Mucosa of rectum (tissue), 2 donors: ENCODE results near the gene HS1BP3.

ENCODE experiments used
- H3K27ac ChIP-seq, 2 donors: one replicate each; pipeline ENCODE4 v1.7.0; 2013; ENCODE audit warnings: inconsistent platforms in 2 of 2, low read depth in 2 of 2, low read length in 2 of 2
- H3K27me3 ChIP-seq, 2 donors: one replicate each; pipeline ENCODE4 v1.7.0; 2013; ENCODE audit warnings: low read length in 2 of 2; ENCODE audit not compliant: control insufficient read depth in 2 of 2, insufficient read depth in 2 of 2
- H3K36me3 ChIP-seq, 2 donors: one replicate each; pipeline ENCODE4 v1.7.0; 2013; ENCODE audit warnings: low read length in 2 of 2; ENCODE audit not compliant: control insufficient read depth in 2 of 2, insufficient read depth in 2 of 2
- H3K4me1 ChIP-seq, 2 donors: one replicate each; pipeline ENCODE4 v1.7.0; 2013; ENCODE audit warnings: low read length in 2 of 2, mild to moderate bottlenecking in 1 of 2; ENCODE audit not compliant: control insufficient read depth in 2 of 2, insufficient read depth in 2 of 2
- H3K4me3 ChIP-seq, 2 donors: one replicate each; pipeline ENCODE4 v1.7.0; 2013; ENCODE audit warnings: low read length in 2 of 2
- H3K9ac ChIP-seq, 2 donors: one replicate each; pipeline ENCODE4 v1.7.0; 2013; ENCODE audit warnings: low read length in 2 of 2, low read depth in 1 of 2, mild to moderate bottlenecking in 1 of 2
- H3K9me3 ChIP-seq, 2 donors: one replicate each; pipeline ENCODE4 v1.7.0; 2013; ENCODE audit warnings: low read length in 2 of 2; ENCODE audit not compliant: control insufficient read depth in 2 of 2
- donor health status: healthy.
- donor health status: Normal muscosa, but diverticular disease.

The HS1BP3 gene

DNA sequence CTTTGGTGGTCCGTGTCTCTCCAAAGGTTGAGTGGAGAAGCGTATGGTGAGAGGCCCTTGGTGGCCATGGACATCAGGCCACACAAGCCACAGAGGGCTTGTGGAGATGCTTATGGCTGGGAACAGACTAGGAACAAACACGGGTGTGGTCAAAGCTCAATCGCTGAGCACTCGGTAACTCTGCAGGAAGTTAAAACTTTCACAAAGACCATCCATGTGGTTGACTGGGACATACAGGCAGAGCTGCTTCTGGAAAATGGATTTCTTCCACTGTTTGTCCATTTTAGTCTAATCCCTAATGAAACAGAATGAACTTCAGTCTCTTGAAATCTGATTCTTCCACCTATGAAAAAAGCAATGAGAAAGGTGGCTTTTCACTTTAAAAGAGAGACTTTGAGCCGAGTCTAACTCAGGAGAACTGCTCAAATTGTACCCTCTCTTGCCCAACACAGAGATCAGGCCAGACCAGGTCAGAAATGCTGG, 33.7 kb upstream of the HS1BP3 start:
- Histone ChIP-seq H3K27ac (no peak overlapping the region), H3K4me3 (no peak overlapping the region), H3K27me3 (no peaks in the 10 kb centered on the region), H3K4me1 (no peaks in the 10 kb centered on the region), H3K9me3 (no peaks in the 10 kb centered on the region), H3K9ac (no peak overlapping the region), H3K36me3 (peaks cover 14 to 19% of the 10 kb centered on the region in 2 donors)

DNA sequence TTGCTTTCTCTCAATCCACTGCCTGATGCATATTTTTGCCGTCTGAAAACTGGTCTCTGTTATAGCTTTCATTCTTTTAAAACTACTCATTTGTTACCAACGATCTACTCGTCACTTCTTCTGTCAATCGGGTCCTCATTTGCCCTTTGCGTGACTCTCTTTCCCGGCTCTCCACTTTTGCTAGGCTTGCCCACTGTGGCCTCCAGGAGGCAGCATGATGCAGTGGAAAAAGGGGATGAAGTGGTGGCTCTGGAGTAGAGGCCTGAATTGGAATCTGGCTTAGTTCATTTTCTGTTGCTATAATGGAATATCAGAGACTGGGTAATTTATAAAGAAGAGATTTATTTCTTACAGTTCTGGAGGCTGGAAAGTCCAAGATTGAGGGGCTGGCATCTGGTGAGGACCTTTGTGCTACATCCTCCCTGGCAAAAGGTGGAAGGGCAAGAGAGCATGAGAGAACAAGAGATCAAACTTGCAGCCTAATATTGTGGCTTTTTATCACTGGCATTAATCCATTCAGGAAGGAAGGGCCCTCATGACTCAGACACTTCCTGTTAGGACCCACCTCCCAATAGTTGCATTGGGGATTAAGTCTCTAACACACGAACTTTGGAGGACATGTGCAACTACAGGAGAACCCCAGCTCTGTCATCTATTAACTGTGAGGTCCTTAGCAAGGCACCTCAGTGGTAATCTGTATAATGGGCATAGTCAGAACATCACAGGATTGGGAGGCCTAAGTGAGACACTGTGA, 31.4 kb upstream of the HS1BP3 start:
- H3K4me1 ChIP-seq, result no peaks in the 10 kb centered on the region
- H3K36me3 ChIP-seq, result peaks cover 14 to 17% of the 10 kb centered on the region in 2 donors
- no peaks in the 10 kb centered on the region for H3K9me3 ChIP-seq
- no peak overlapping the region for H3K4me3 ChIP-seq
- no peaks in the 10 kb centered on the region for H3K27me3 ChIP-seq
- H3K9ac ChIP-seq, result no peak overlapping the region
- H3K27ac ChIP-seq, result no peak overlapping the region

DNA sequence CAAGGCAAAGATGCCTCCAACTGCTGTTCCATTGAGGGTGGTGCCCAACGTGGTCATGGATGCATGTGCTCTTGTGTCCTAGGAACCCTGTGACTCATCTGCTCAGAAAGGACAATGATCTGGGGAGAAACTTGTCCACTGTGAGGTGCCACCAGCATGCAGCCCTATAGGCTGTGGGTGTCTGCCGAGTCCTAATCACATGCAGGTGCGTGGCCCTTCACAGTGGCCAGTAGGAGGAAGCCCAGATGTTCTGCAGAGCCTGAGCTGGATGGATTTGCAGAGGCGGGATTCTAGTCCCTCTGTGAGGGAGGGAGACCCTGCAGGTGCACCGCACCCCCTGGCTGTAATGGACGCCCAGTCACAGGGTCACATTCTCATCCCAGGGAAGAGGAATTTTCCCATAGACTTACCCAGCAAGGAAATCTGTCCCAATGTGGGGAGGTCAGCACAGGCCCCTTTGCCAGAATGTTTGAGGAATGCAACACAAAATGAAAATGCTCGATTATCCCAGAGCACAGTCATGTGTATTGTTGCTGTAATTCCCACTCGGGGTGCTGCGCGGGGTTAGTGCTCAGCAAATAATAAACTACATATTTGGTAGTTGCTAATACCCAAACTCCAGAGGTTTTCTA, 30.0 kb upstream of the HS1BP3 start:
- no peak overlapping the region for H3K27ac ChIP-seq
- peaks cover 4 to 8% of the 10 kb centered on the region in 2 donors for H3K36me3 ChIP-seq
- no peaks in the 10 kb centered on the region for H3K27me3 ChIP-seq
- H3K4me3 ChIP-seq, result no peak overlapping the region
- H3K4me1 ChIP-seq, result peaks cover 8% of the 10 kb centered on the region in 2 donors
- no peaks in the 10 kb centered on the region for H3K9me3 ChIP-seq
- H3K9ac ChIP-seq, result no peak overlapping the region

DNA sequence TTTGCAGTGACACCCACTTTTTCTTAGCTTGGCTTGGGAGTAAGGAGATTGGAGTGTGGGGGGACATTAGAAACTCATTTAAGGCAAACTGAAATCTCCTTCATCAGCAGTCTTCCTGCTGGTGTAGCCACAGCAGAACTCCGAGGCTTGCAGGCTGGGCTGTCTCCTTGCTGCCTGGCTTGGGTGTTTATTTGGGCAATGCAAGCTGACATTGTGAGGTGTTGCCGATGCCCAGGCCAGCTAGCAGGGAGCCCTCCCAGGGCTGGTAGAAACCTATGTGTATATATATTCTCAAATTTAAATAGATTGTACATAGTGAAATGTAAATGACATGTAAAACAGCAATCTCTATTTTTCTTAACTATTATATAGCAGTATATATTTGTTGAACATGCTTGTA, 27.9 kb upstream of the HS1BP3 start:
- H3K4me3 ChIP-seq, result no peak overlapping the region
- peaks cover 12 to 15% of the 10 kb centered on the region in 2 donors for H3K4me1 ChIP-seq
- H3K9ac ChIP-seq, result no peak overlapping the region
- H3K27ac ChIP-seq, result no peak overlapping the region
- no peaks in the 10 kb centered on the region for H3K9me3 ChIP-seq
- H3K36me3 ChIP-seq, result peaks cover 4% of the 10 kb centered on the region in 2 donors
- H3K27me3 ChIP-seq, result peaks cover 0 to 2% of the 10 kb centered on the region in 2 donors

DNA sequence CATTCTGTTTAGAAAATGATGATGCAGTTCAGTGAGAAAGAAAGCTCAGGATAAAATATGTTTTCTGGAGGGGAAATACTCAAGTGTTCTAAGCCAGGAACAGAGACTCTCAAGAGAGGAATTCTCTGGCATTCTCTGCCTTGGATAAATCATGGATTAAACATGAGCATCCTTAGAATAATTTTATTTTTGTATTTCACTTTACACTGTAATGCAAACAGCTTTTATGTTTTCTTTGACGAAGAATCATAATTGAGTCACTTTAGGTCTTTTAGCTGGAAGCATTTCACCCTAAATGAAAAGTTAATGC, 27.1 kb upstream of the HS1BP3 start:
- no peak overlapping the region for H3K27ac ChIP-seq
- H3K9ac ChIP-seq, result no peak overlapping the region
- H3K4me1 ChIP-seq, result peaks cover 12 to 15% of the 10 kb centered on the region in 2 donors
- H3K27me3 ChIP-seq, result peaks cover under 1 to 5% of the 10 kb centered on the region in 2 donors
- H3K4me3 ChIP-seq, result no peak overlapping the region
- peaks cover 4% of the 10 kb centered on the region in 2 donors for H3K36me3 ChIP-seq
- no peaks in the 10 kb centered on the region for H3K9me3 ChIP-seq

DNA sequence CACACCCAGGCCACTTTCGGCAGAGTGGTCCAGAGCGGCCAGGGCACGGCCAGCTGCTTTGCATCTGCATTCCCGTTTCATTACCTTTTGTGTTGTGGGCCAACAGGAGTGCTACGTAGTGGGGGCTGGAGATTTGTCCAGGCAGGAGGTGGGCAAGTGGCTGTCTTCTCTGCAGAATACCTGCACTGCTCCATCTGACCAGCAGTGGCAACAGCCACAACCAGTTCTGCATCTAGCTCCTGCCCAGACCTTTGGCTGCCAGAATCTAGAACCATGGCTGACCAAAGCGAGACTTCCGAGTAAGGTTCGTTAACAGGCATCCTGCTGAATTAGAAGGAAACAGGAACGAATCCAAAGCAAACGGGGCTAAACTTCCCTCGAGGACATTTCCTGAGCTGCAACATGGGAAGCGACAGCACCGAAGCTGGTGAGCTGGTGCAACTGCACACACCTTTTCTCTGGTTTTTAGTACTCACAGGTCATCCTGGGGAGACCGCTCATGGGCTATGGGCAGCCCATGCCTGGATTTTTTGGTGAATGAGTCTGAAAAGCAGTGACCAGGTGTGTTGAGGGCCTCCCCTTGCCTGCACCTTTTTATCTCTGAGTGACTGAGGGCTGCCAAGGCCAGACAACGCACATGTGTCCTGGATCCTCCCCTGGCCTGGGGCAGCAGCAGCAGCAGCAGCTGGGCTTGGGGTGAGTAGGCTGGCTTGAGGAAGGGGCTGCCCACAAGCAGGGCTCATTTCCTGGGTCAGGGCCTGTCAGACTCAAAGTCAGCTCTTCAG, 26.6 kb upstream of the HS1BP3 start:
- no peak overlapping the region for H3K27ac ChIP-seq
- no peak overlapping the region for H3K4me3 ChIP-seq
- H3K4me1 ChIP-seq, result peaks cover 12 to 15% of the 10 kb centered on the region in 2 donors
- H3K9ac ChIP-seq, result no peak overlapping the region
- peaks cover 6 to 10% of the 10 kb centered on the region in 2 donors for H3K27me3 ChIP-seq
- H3K9me3 ChIP-seq, result no peaks in the 10 kb centered on the region
- H3K36me3 ChIP-seq, result peaks cover under 1 to 4% of the 10 kb centered on the region in 2 donors

DNA sequence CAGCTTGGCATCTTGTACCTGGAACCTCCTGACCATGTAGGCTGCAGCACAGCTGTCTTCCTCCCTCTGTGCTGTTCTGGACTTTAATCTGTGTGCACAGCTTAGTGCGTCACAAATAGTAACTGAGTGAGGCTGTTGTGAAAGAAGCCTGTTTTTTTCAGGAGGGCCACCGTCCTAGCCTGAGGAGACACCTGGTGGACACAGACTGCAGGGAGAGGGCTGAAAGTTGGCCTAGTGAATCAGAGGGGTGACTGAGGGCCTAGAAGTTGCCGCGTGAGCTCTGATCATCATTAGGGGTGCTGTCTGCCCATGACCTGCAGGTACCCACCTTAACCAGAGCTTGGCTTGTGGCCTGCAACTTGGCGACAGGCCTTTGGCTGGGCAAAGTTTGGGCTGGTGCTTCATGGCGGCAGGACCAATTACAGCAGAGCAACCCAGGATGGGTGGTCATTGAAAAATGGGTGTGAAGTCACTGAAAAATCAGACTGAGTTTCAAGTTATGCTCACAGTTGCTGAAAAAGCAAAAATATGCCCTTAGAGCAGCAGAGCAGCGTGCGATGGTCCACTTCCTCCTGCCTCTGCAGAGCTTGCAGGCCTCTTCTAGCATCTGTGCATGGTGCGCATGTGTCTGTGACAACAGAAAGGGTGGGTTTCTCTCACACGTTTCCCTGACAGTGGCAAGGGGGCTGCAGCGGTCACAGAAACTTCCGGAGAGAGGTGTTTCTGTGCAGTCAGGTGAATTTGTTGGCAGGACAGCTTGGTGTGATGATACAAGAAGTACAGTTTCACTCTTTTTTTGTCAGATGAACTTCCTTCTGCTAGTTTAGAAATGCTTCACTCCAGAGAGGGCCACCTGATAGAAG, 25.7 kb upstream of the HS1BP3 start:
- H3K4me3 ChIP-seq, result no peak overlapping the region
- H3K9me3 ChIP-seq, result no peaks in the 10 kb centered on the region
- peaks cover 0 to 4% of the 10 kb centered on the region in 2 donors for H3K36me3 ChIP-seq
- peaks cover 13 to 20% of the 10 kb centered on the region in 2 donors for H3K27me3 ChIP-seq
- peak overlapping the region; percentile 37 to 46 for H3K27ac ChIP-seq
- H3K4me1 ChIP-seq, result peaks cover 12 to 15% of the 10 kb centered on the region in 2 donors
- H3K9ac ChIP-seq, result no peak overlapping the region

DNA sequence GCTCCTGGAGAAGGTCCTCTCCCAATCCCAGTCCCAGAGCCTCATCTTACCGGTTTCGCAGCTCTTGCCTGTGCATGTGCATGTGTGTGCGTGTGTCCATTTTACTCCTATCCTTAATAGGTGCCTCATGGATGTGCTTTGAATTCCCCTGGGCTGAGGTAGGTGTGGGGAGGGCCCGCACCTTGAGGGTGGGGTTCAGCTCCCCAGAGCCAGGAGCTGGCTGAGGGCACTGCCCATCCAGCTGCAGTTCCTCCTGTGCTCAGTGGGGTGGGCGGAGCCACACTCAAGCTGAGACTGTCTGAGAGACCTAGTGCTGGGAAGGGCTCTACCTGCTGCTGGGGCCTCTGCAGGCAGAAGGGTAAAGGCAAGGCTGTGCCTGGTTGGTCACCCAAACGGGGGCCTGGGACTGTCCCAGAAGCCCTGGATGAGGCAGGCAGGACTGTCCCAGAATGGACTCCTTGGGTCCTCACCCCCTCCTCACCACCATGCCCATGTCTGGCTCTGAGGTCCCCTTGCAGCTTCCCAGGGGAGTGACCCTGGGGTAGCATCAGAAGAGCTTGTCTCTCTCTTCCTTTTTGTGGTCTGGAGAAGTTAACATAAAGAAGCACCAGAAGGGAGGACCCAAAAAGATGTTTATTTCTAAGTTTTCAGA, 24.9 kb upstream of the HS1BP3 start:
- Histone ChIP-seq H3K27ac (peak overlapping the region; percentile 37 to 46), H3K27me3 (peaks cover 20 to 27% of the 10 kb centered on the region in 2 donors), H3K4me3 (no peak overlapping the region), H3K9ac (no peak overlapping the region), H3K4me1 (peaks cover 12 to 15% of the 10 kb centered on the region in 2 donors), H3K9me3 (no peaks in the 10 kb centered on the region), H3K36me3 (peaks cover 0 to 3% of the 10 kb centered on the region in 2 donors)

DNA sequence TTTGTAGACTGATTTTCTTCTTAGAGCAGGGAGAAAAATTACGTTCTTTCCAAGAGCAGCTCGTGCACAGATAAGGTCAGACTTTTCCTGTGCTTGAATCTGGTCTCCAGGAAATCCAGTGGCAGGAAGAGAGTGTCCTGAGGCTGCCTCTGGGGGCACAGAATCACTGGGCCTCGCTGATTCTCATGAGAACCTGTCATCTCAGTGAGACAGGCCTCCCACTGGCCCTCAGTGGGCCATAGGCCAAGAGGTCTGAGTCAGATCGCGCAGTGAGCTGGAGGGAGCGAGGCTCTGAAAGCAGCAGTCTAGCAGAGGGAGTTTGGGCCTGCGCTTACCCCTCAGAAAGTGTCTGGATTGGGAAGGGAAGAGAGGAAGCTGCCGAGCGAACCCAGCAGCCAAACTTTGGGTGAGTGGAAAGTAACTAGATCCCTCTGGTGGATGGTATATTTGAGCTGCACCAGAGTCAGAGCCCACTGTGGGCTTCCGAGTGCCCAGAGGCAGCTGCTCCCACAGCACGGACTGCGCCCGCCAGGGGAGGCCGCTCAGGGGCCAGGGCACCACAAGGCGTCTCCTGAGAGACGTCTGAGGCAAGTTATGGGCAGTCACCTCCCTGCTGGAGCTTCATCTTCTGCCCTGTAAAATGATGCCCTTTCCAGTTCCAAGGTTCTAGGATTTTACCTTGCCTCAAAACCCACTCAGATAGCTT, 24.2 kb upstream of the HS1BP3 start:
- H3K4me1 ChIP-seq, result peaks cover 12 to 15% of the 10 kb centered on the region in 2 donors
- no peaks in the 10 kb centered on the region for H3K9me3 ChIP-seq
- no peak overlapping the region for H3K9ac ChIP-seq
- H3K27me3 ChIP-seq, result peaks cover 26 to 31% of the 10 kb centered on the region in 2 donors
- no peak overlapping the region for H3K27ac ChIP-seq
- H3K36me3 ChIP-seq, result peaks cover 0 to 2% of the 10 kb centered on the region in 2 donors
- no peak overlapping the region for H3K4me3 ChIP-seq
